HG02973 (cell line): ENCODE data around the gene SATB2.
A peak's percentile ranks its signal among the peaks of the same experiment; 100 is the strongest.

Experiments
- ATAC-seq: cut with Tn5 transposase; IDR thresholded peaks from one replicate; pipeline ENCODE4 v1.9.1; 2021; ENCODE audit warnings: moderate library complexity; ENCODE audit not compliant: unreplicated experiment

Gene SATB2

GRCh38 chr2:199273042-199273511 is 184.7 kb downstream of the SATB2 start:
- no peak for ATAC-seq

- ATAC-seq, result no peak
Measured at GRCh38 chr2:199261936-199262335, 195.8 kb downstream of the SATB2 start.

- ATAC-seq, result no peak
Measured at GRCh38 chr2:199261239-199261638, 196.5 kb downstream of the SATB2 start.

GRCh38 chr2:199259671-199260070 is 198.1 kb downstream of the SATB2 start:
- no peak for ATAC-seq

GRCh38 chr2:199258291-199258690 is 199.4 kb downstream of the SATB2 start:
- no peak for ATAC-seq

- ATAC-seq, result no peak
Measured at GRCh38 chr2:199257261-199258224, 200.2 kb downstream of the SATB2 start.

GRCh38 chr2:199230091-199230490 is 227.6 kb downstream of the SATB2 start:
- ATAC-seq, result no peak

GRCh38 chr2:199228887-199229819 is 228.6 kb downstream of the SATB2 start:
- ATAC-seq, result peak; percentile 90

GRCh38 chr2:199223791-199224190 is 233.9 kb downstream of the SATB2 start:
- no peak for ATAC-seq

GRCh38 chr2:199220920-199221319 is 236.8 kb downstream of the SATB2 start:
- no peak for ATAC-seq

GRCh38 chr2:199219551-199219950 is 238.2 kb downstream of the SATB2 start:
- no peak for ATAC-seq
